Measurements from ENCODE around the gene ASAP3. TPM values are rescaled to one million over a fixed set of nuclear protein-coding genes. Genes with fewer than 3 reads are reported as not detected.

Gene ASAP3
- total RNA-seq, 4 donors from 2014 or later, result 21.3 to 37.7 (median 31.0) TPM

DNA sequence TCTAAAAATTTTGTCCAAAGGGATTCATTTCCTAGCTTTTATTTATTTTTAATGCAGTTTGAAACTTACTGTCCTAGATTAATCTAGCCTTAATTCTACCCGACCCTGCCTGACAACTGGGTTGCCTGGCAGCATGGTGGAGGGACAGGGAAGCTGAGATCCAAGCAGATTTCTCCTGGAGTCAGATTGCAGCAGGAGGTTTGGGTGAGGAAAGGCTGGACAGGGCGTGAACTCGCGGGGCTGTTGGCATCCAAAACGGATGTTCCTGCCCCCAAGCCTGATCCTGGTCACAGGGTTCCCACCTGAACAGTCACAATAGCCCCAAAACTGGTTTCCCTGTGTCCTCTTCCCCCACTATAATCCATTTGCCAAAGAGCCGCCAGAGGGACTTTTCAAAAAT is 82.7 kb downstream of the ASAP3 start:
- Histone ChIP-seq H3K36me3 (peaks cover 0 to 54% of the 10 kb centered on the region in 2 donors), H3K4me1 (peaks cover 2 to 48% (median 19%) of the 10 kb centered on the region in 3 donors), H3K9me3 (no peaks in the 10 kb centered on the region), H3K27me3 (no peaks in the 10 kb centered on the region), H3K4me3 (no peak overlapping the region), H3K27ac (peak overlapping the region in 3 of 4 donors; percentile 53 to 79 (median 75))
- no peak for ATAC-seq
- WGBS, 2 donors (ENCODE audit: low coverage in 1 of 2), result 67 to 83% methylated on average over 1 to 6 of the region's 6 CpGs
- TF ChIP-seq POLR2AphosphoS5 (IDR thresholded peaks at IDR 0.05) (no peak), EP300 (IDR thresholded peaks at IDR 0.05) (no peak), CTCF (IDR thresholded peaks at IDR 0.05) (no peak), POLR2A (IDR thresholded peaks at IDR 0.05) (no peak)

DNA sequence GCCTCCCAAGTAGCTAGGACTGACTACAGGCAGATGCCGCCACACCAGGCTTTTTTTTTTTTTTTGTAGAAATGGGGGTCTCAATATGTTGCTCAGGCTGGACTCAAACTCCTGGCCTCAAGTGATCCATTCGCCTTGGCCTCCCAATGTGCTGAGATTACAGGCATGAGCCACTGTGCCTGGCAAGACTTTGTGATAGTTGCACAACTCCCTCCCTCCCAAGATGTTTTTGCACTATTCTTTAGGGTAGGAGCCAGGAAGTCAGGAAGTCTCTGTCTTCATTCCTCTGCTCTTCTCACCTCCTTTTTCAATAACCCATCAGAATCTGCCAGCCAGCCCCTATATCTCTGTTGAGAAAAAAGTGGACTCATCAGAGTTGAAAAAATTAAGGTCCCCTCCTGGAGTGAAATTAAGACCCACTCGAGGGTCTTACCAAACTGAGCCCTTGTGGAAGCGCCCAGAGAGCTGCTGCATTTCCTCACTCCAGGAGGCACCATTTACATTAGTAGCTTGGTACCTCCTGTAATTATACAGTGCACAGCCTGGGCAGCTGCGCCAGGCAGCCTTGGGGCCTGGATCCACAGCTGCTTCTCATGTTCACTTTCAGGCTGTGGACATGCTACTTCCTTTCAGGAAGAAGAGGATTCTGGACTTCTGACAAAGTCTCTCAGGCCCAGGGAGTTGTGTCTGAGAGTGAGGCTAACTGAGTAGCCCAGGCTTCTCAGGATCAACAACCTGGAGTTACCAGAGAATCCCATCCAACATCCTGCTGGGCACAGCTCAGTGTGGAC is 83.5 kb downstream of the ASAP3 start:
- ATAC-seq, result peak; percentile 61
- Histone ChIP-seq H3K27ac (peak overlapping the region in 3 of 4 donors; percentile 53 to 79 (median 75)), H3K36me3 (peaks cover 0 to 55% of the 10 kb centered on the region in 2 donors), H3K9me3 (no peaks in the 10 kb centered on the region), H3K4me1 (peaks cover 2 to 50% (median 21%) of the 10 kb centered on the region in 3 donors), H3K4me3 (no peak overlapping the region), H3K27me3 (no peaks in the 10 kb centered on the region)
- 65 to 78% methylated on average over 3 of the region's 5 CpGs for WGBS, 2 donors (ENCODE audit: low coverage in 1 of 2)
- TF ChIP-seq CTCF (IDR thresholded peaks at IDR 0.05), result no peak
- no peak for TF ChIP-seq POLR2AphosphoS5 (IDR thresholded peaks at IDR 0.05)
- TF ChIP-seq POLR2A (IDR thresholded peaks at IDR 0.05), result no peak
- no peak for TF ChIP-seq EP300 (IDR thresholded peaks at IDR 0.05)

DNA sequence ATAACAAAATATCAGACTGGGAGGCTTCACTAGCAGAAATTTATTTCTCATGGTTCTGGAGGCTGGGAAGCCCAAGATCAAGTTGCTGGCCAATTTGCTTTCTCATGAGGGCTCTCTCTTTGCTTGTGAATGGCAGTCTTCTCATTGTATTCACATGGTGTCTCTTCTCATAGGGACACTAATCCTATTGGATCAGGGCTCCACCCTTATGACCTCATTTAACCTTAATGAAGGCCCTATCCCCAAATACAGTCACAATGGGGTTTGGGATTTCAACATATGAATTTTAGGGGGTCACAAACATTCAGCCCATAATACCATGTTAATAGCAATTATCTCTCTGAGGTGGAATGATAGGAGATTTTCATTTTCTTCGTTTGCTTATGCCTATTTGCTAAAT is 84.8 kb downstream of the ASAP3 start:
- 80 to 100% methylated on average over 1 of the region's 1 CpG for WGBS, 2 donors (ENCODE audit: low coverage in 1 of 2)

GRCh38 chr1:23397908-23398307 is 86.1 kb downstream of the ASAP3 start:
- peaks cover 0 to 55% (median 20%) of the 10 kb centered on the region in 3 donors for H3K4me1 ChIP-seq
- H3K9me3 ChIP-seq, result no peaks in the 10 kb centered on the region
- WGBS, 2 donors (ENCODE audit: low coverage in 1 of 2), result 86 to 93% methylated on average over 6 to 7 of the region's 7 CpGs
- H3K27me3 ChIP-seq, result no peaks in the 10 kb centered on the region
- no peak overlapping the region for H3K27ac ChIP-seq
- no peak overlapping the region for H3K4me3 ChIP-seq
- no peak for ATAC-seq
- H3K36me3 ChIP-seq, result peaks cover 0 to 76% of the 10 kb centered on the region in 2 donors
- no peak for TF ChIP-seq EP300 (IDR thresholded peaks at IDR 0.05)
- TF ChIP-seq POLR2AphosphoS5 (IDR thresholded peaks at IDR 0.05), result no peak
- TF ChIP-seq CTCF (IDR thresholded peaks at IDR 0.05), result no peak

More for the DNA sequence above, 84.8 kb downstream of the ASAP3 start:
- H3K27ac ChIP-seq, result no peak overlapping the region
- TF ChIP-seq CTCF (IDR thresholded peaks at IDR 0.05), result no peak
- TF ChIP-seq EP300 (IDR thresholded peaks at IDR 0.05), result no peak
- TF ChIP-seq POLR2AphosphoS5 (IDR thresholded peaks at IDR 0.05), result no peak
- no peak for TF ChIP-seq POLR2A (IDR thresholded peaks at IDR 0.05)
- H3K9me3 ChIP-seq, result no peaks in the 10 kb centered on the region
- no peaks in the 10 kb centered on the region for H3K27me3 ChIP-seq
- peaks cover 2 to 57% (median 25%) of the 10 kb centered on the region in 3 donors for H3K4me1 ChIP-seq
- no peak overlapping the region for H3K4me3 ChIP-seq
- peaks cover 0 to 63% of the 10 kb centered on the region in 2 donors for H3K36me3 ChIP-seq
- ATAC-seq, result no peak

DNA sequence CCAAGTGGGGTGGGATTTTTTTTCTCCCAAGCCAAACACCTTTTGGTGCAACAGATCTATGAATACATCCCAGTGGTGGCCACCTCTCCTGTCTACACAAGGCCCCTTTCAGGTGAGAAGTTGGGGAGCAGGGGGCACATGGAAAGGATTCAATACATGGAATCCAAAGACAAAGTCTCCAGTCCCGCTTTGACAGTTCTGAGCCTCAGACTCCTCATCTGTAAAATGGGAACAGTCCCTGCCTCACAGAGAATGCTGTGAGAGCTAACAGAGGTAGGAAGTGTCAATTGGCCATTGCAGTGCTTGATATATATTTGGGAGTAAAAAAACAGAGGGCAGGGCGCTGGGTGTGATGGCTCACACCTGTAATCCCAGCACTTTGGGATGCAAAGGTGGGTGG is 87.6 kb downstream of the ASAP3 start:
- H3K36me3 ChIP-seq, result peaks cover 0 to 62% of the 10 kb centered on the region in 2 donors
- H3K4me3 ChIP-seq, result no peak overlapping the region
- H3K4me1 ChIP-seq, result peaks cover 0 to 44% (median 17%) of the 10 kb centered on the region in 3 donors
- TF ChIP-seq POLR2AphosphoS5 (IDR thresholded peaks at IDR 0.05) (no peak), CTCF (IDR thresholded peaks at IDR 0.05) (no peak), POLR2A (IDR thresholded peaks at IDR 0.05) (no peak), EP300 (IDR thresholded peaks at IDR 0.05) (no peak)
- H3K9me3 ChIP-seq, result no peaks in the 10 kb centered on the region
- no peak overlapping the region for H3K27ac ChIP-seq
- ATAC-seq, result no peak
- 67 to 93% methylated on average over 1 to 2 of the region's 2 CpGs for WGBS, 2 donors (ENCODE audit: low coverage in 1 of 2)
- no peaks in the 10 kb centered on the region for H3K27me3 ChIP-seq

Measured in gastroesophageal sphincter (tissue), 4 donors.